K562 (cell line): ENCODE results near the gene ARHGAP8. TPM values are rescaled to one million over a fixed set of nuclear protein-coding genes. Genes with fewer than 3 reads are reported as not detected.

Experiments
- ATAC-seq: fragments of 200-7000 bp; cut with Tn5 transposase; 3 replicates; pipeline ENCODE4 v1.9.1; 2020; ENCODE audit warnings: moderate library complexity
- BruUV-seq: library from RNA; stranded (reverse); fragments of 400-500 nt; replicated peaks from 2 replicates; lab custom pipeline; 2021; lab: Mats Ljungman, UMichigan
- CTCF ChIA-PET: fragments of 300-600 bp; formaldehyde crosslinking; extraction: SDS; loops from one replicate; lab custom pipeline; 2021; ENCODE audit warnings: low intra/inter-chr PET ratio; lab: Yijun Ruan, JAX
- POLR2A ChIA-PET: fragments of 300-600, 350-650 bp; sonication (Branson Sonifier 250); formaldehyde crosslinking; extraction: SDS; loops from one replicate; lab custom pipeline; 2021; ENCODE audit warnings: antibody characterized with exemption, inconsistent platforms; lab: Yijun Ruan, JAX
- DNase-seq, 4 experiments: peaks; one replicate each; pipeline versions ENCODE4 v3.0.0 to v3.0.0-alpha.2; 2011 to 2018; ENCODE audit warnings: low spot score in 3 of 4, mixed read lengths in 3 of 4; ENCODE audit errors: extremely low read depth in 1 of 4
- FAIRE-seq: peaks from 2 replicates; lab custom pipeline; 2011; peaks lifted over from hg19 to GRCh38; lab: Jason Lieb, UNC
- H2AFZ ChIP-seq: 2 replicates; pipeline ENCODE4 v1.6.0; 2011; ENCODE audit warnings: low read depth, low read length, control low read depth, inconsistent platforms
- H3K27ac ChIP-seq: fragments of 200-600 bp; 3 replicates; pipeline ENCODE4 v1.8.0; 2011; ENCODE audit warnings: low read depth, mild to moderate bottlenecking, control low read depth, inconsistent platforms, low read length, moderate library complexity, mixed read lengths; ENCODE audit errors: extremely low read depth
- H3K27me3 ChIP-seq, 2 experiments: fragments of 300-600 bp in 1 of 2; 2 replicates in 1 of 2; 3 replicates in 1 of 2; pipeline versions ENCODE4 v1.6.0 to v1.8.0; 2011; ENCODE audit warnings: inconsistent platforms in 2 of 2, low read length in 2 of 2, mild to moderate bottlenecking in 1 of 2, mixed read lengths in 1 of 2, moderate library complexity in 1 of 2; ENCODE audit not compliant: control insufficient read depth in 2 of 2, insufficient read depth in 2 of 2
- H3K36me3 ChIP-seq: fragments of 300-600 bp; 3 replicates; pipeline ENCODE4 v1.8.0; 2011; ENCODE audit warnings: mild to moderate bottlenecking, low read length, inconsistent platforms; ENCODE audit not compliant: control insufficient read depth, insufficient read depth
- H3K4me1 ChIP-seq, 2 experiments: fragments of 200-600 bp in 1 of 2; replicated peaks in 1 of 2; 2 replicates in 1 of 2; 3 replicates in 1 of 2; pipeline versions ENCODE4 v1.5.1 to v1.8.0; 2011; ENCODE audit warnings: inconsistent platforms in 2 of 2, low read length in 2 of 2, mild to moderate bottlenecking in 1 of 2, mixed read lengths in 1 of 2, moderate library complexity in 1 of 2; ENCODE audit not compliant: control insufficient read depth in 2 of 2, insufficient read depth in 2 of 2
- H3K4me2 ChIP-seq: 2 replicates; pipeline ENCODE4 v1.6.1; 2011; ENCODE audit warnings: low read length, control low read depth, inconsistent platforms, mixed read lengths; ENCODE audit not compliant: insufficient read depth
- H3K4me3 ChIP-seq: fragments of 200-600 bp; sonication (generic), shearing (Covaris generic); 2 replicates; pipeline ENCODE4 v1.5.1; 2016; ENCODE audit warnings: control low read depth, inconsistent platforms
- H3K79me2 ChIP-seq: fragments of 200-600 bp; 3 replicates; pipeline ENCODE4 v1.8.0; 2011; ENCODE audit warnings: low read length, inconsistent platforms; ENCODE audit not compliant: control insufficient read depth, insufficient read depth
- H3K9ac ChIP-seq, 2 experiments: 2 replicates each; pipeline versions ENCODE4 v1.6.0 to v1.6.1; 2011; ENCODE audit warnings: low read depth in 2 of 2, low read length in 2 of 2, control low read depth in 1 of 2, inconsistent platforms in 1 of 2, mild to moderate bottlenecking in 1 of 2, mixed read lengths in 1 of 2; ENCODE audit not compliant: insufficient read depth in 1 of 2
- H3K9me1 ChIP-seq: one replicate; pipeline ENCODE4 v1.6.0; 2011; ENCODE audit warnings: inconsistent platforms, mild to moderate bottlenecking, low read length, moderate library complexity; ENCODE audit not compliant: control insufficient read depth, insufficient read depth
- H3K9me3 ChIP-seq: replicated peaks from 2 replicates; pipeline ENCODE4 v1.5.1; 2011; ENCODE audit warnings: low read depth, low read length, inconsistent platforms; ENCODE audit not compliant: control insufficient read depth, insufficient read depth
- H4K20me1 ChIP-seq: replicated peaks from 2 replicates; pipeline ENCODE4 v1.6.1; 2011; ENCODE audit warnings: low read length, inconsistent platforms, mixed read lengths; ENCODE audit not compliant: control insufficient read depth, insufficient read depth
- GABPB2 ChIP-seq: fragments of 250-450 bp; sonication (Bioruptor Pico); conservative IDR thresholded peaks from 2 replicates; pipeline ENCODE4 v1.5.1; 2021; ENCODE audit warnings: mild to moderate bottlenecking
- IFI16 ChIP-seq: fragments of 250-450 bp; sonication (Bioruptor Pico); IDR thresholded peaks from 2 replicates; pipeline ENCODE4 v2.1.2; 2022; ENCODE audit warnings: mild to moderate bottlenecking, inconsistent platforms
- NFIC ChIP-seq: fragments of 450-650 bp; IDR thresholded peaks from 2 replicates; pipeline ENCODE4 v1.6.1; 2017; ENCODE audit warnings: mild to moderate bottlenecking, inconsistent platforms
- PYGO2 ChIP-seq: fragments of 450-650 bp; IDR thresholded peaks from 2 replicates; pipeline ENCODE4 v1.6.1; 2016; ENCODE audit warnings: mild to moderate bottlenecking, missing genetic modification characterization, moderate library complexity, missing compliant biosample characterization
- SMAD2 ChIP-seq: fragments of 150-350 bp; IDR thresholded peaks from 2 replicates; pipeline ENCODE4 v1.6.1; 2014; ENCODE audit warnings: low read depth, mild to moderate bottlenecking, low read length
- SMAD4 ChIP-seq: fragments of 250-450 bp; sonication (Bioruptor Pico); conservative IDR thresholded peaks from 2 replicates; pipeline ENCODE4 v1.8.0; 2021; ENCODE audit warnings: inconsistent platforms, mild to moderate bottlenecking, moderate library complexity
- SUPT5H ChIP-seq: fragments of 450-650 bp; IDR thresholded peaks from 2 replicates; pipeline ENCODE4 v1.6.1; 2016
- ZBTB26 ChIP-seq: fragments of 450-650 bp; formaldehyde crosslinking; IDR thresholded peaks from 2 replicates; pipeline ENCODE4 v1.4.0; 2022; ENCODE audit warnings: missing genetic modification characterization
- ZNF224 ChIP-seq: sonication (generic); formaldehyde crosslinking; IDR thresholded peaks from 2 replicates; pipeline ENCODE4 v1.8.0; 2022; ENCODE audit warnings: mild to moderate bottlenecking, missing genetic modification reagents
- ZNF707 ChIP-seq: fragments of 250-450 bp; sonication (Bioruptor Pico); conservative IDR thresholded peaks from 2 replicates; pipeline ENCODE4 v1.8.0; 2022; ENCODE audit warnings: inconsistent platforms, mild to moderate bottlenecking, moderate library complexity
- WGBS: fragments of 100-300 bp; shearing (Covaris generic); methylation state at CpG from one replicate; pipeline ENCODE4 v1.1.6; 2016; ENCODE audit warnings: low coverage, mixed read lengths; ENCODE audit not compliant: insufficient coverage; ENCODE audit errors: missing lambda C conversion rate; 5-methylcytosine and 5-hydroxymethylcytosine counted together
- in situ Hi-C: fragments of 300-500 bp; cut with MboI; formaldehyde crosslinking; loops from 4 replicates; pipeline ENCODE4 v1.15.0; 2018; ENCODE audit warnings: inconsistent platforms, mixed read lengths
- intact Hi-C: fragments of 100-400 bp; cut with micrococcal nuclease; formaldehyde crosslinking; loops from 2 replicates; pipeline ENCODE4 v1.14.2; 2022
- polyA plus RNA-seq, 8 experiments: library from polyadenylated mRNA; depleted of rRNA in 4 of 8; stranded (reverse) in 5 of 8; unstranded in 3 of 8; fragments of >200 nt; fragmentation: Nextera tagmentation in 2 of 8; fragmentation: Illumina TruSeq in 1 of 8; extraction: Ambion mirVana in 2 of 8; extraction: Trizol in 1 of 8; gene quantifications; 2 replicates each; pipeline versions ENCODE4 v1.2.1 to v1.2.3, GENCODE V29; 2011 to 2014; ENCODE audit warnings: inconsistent platforms in 1 of 8, missing spikeins in 1 of 8
- total RNA-seq, 7 experiments: library from RNA; depleted of rRNA in 6 of 7; stranded (reverse); fragments of >200 nt in 6 of 7; fragmentation: Illumina TruSeq in 2 of 7; extraction: Trizol in 2 of 7; gene quantifications; 2 replicates each; pipeline versions ENCODE4 v1.2.1 to v1.2.3, GENCODE V29; 2011 to 2021; ENCODE audit warnings: low replicate concordance in 1 of 7
- TF ChIP-seq, protein P1 (sequence below): sonication (generic); formaldehyde crosslinking; IDR thresholded peaks from 2 replicates; pipeline ENCODE4 v1.8.0; 2022; ENCODE audit warnings: missing genetic modification reagents, mild to moderate bottlenecking, borderline replicate concordance

ARHGAP8 gene
- total and polyA plus RNA-seq, 9 of the 15 experiments (the other 6 are each of a cell fraction or from before 2014, with no cell fraction given), result 0.15 to 2.2 (median 0.62) TPM

GRCh38 chr22:44719586-44720368, 32.6 kb upstream of the ARHGAP8 start:
- 63% methylated on average over 8 of the region's 13 CpGs for WGBS
- Histone ChIP-seq H3K4me3 (no peak overlapping the region), H3K79me2 (no peaks in the 10 kb centered on the region), H3K36me3 (peaks cover 5% of the 10 kb centered on the region; the same call in 1 of the 3 replicates), H3K9ac (peak overlapping the region in 1 of 2 experiments; percentile 68; a peak in 2 of 4 replicates), H3K4me2 (no peak overlapping the region), H2AFZ (no peak overlapping the region), H4K20me1 (no peaks in the 10 kb centered on the region; the same call in 1 of the 2 replicates), H3K27me3 (no peaks in the 10 kb centered on the region), H3K4me1 (peaks cover 0 to 14% of the 10 kb centered on the region in 2 experiments; a peak in 2 of 5 replicates), H3K27ac (no peak overlapping the region), H3K9me3 (no peaks in the 10 kb centered on the region), H3K9me1 (no peaks in the 10 kb centered on the region)
- ChIA-PET POLR2A (no interaction called here), CTCF (no interaction called here)
- no TSS peak for BruUV-seq
- intact Hi-C loops, result no loop called here
- ATAC-seq (no peak), DNase-seq (no peak), FAIRE-seq (no peak)
- in situ Hi-C loops, result no loop called here
- TF ChIP-seq IFI16 (CRISPR knock-in tag), result no peak
- peak; percentile 84 for TF ChIP-seq NFIC

- no peaks in the 10 kb centered on the region for H3K9me1 ChIP-seq
- peak in 2 of 4 experiments; percentile 14 to 42 for DNase-seq
- no peak for FAIRE-seq
- no peak overlapping the region for H3K4me3 ChIP-seq
- intact Hi-C loops, result no loop called here
- no TSS peak for BruUV-seq
- H3K36me3 ChIP-seq, result peaks cover 4% of the 10 kb centered on the region; the same call in 1 of the 3 replicates
- no peaks in the 10 kb centered on the region; the same call in 1 of the 2 replicates for H4K20me1 ChIP-seq
- H3K4me2 ChIP-seq, result no peak overlapping the region
- no peaks in the 10 kb centered on the region for H3K79me2 ChIP-seq
- H3K27ac ChIP-seq, result no peak overlapping the region
- no peaks in the 10 kb centered on the region for H3K9me3 ChIP-seq
- ChIA-PET CTCF (no interaction called here), POLR2A (interaction anchor here (0.6 kb wide), 1 partner anchor 696 kb away, joined by 3 read pairs; no protein-coding TSS in a partner anchor)
- peaks cover 0 to 19% of the 10 kb centered on the region in 2 experiments; a peak in 2 of 5 replicates for H3K4me1 ChIP-seq
- no peak overlapping the region for H3K9ac ChIP-seq
- 73% methylated on average over 7 of the region's 7 CpGs for WGBS
- H3K27me3 ChIP-seq, result no peaks in the 10 kb centered on the region
- in situ Hi-C loops, result no loop called here
- ATAC-seq, result peak; percentile 70; the same call in 2 of the 3 replicates
- no peak overlapping the region for H2AFZ ChIP-seq
- TF ChIP-seq ZNF707 (CRISPR knock-in tag) (no peak), GABPB2 (no peak), SMAD2 (no peak), PYGO2 (tag) (no peak), SMAD4 (CRISPR knock-in tag) (no peak), ZBTB26 (CRISPR knock-in tag) (no peak), SUPT5H (no peak), ZNF224 (CRISPR knock-in tag) (no peak)
- TF ChIP-seq, protein P1, sequence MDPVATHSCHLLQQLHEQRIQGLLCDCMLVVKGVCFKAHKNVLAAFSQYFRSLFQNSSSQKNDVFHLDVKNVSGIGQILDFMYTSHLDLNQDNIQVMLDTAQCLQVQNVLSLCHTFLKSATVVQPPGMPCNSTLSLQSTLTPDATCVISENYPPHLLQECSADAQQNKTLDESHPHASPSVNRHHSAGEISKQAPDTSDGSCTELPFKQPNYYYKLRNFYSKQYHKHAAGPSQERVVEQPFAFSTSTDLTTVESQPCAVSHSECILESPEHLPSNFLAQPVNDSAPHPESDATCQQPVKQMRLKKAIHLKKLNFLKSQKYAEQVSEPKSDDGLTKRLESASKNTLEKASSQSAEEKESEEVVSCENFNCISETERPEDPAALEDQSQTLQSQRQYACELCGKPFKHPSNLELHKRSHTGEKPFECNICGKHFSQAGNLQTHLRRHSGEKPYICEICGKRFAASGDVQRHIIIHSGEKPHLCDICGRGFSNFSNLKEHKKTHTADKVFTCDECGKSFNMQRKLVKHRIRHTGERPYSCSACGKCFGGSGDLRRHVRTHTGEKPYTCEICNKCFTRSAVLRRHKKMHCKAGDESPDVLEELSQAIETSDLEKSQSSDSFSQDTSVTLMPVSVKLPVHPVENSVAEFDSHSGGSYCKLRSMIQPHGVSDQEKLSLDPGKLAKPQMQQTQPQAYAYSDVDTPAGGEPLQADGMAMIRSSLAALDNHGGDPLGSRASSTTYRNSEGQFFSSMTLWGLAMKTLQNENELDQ (CRISPR knock-in tag), result no peak
Observed at GRCh38 chr22:44721213-44721612, 31.2 kb upstream of the ARHGAP8 start.
